SK-N-MC (cell line): ENCODE results near the gene ABCD1.

ENCODE experiments used
- DNase-seq: peaks from one replicate; pipeline ENCODE4 v3.0.0-alpha.2; 2011; ENCODE audit warnings: low read depth, low spot score
- H3K27ac ChIP-seq: fragments of 200-600 bp; sonication (generic); 2 replicates; pipeline ENCODE4 v1.5.1; 2016; ENCODE audit warnings: mixed run types
- H3K36me3 ChIP-seq: fragments of 200-600 bp; sonication (generic); 2 replicates; pipeline ENCODE4 v1.6.1; 2017; ENCODE audit warnings: antibody characterized with exemption, low read length, mixed read lengths; ENCODE audit not compliant: insufficient read depth
- H3K4me3 ChIP-seq: fragments of 200-600 bp; sonication (generic); 2 replicates; pipeline ENCODE4 v1.5.1; 2016
- H3K9ac ChIP-seq: fragments of 200-600 bp; sonication (generic); 2 replicates; pipeline ENCODE4 v1.8.0; 2017; ENCODE audit warnings: mixed run types, mixed read lengths; ENCODE audit not compliant: insufficient read length
- H3K9me3 ChIP-seq: fragments of 200-600 bp; sonication (generic); 2 replicates; pipeline ENCODE4 v1.6.1; 2017; ENCODE audit warnings: low read depth, mild to moderate bottlenecking, antibody characterized with exemption, low read length, moderate library complexity, mixed read lengths
- EZH2 ChIP-seq: fragments of 200-600 bp; sonication (generic); IDR thresholded peaks from one replicate; pipeline ENCODE4 v1.6.1; 2017; ENCODE audit warnings: antibody characterized with exemption
- FOXP2 ChIP-seq: optimal IDR thresholded peaks from 2 replicates; pipeline ENCODE3; 2011; ENCODE audit warnings: mild to moderate bottlenecking, moderate library complexity; ENCODE audit not compliant: insufficient read depth; ENCODE audit errors: extremely low read length, control extremely low read depth
- POLR2AphosphoS5 ChIP-seq: IDR thresholded peaks from 2 replicates; pipeline ENCODE4 v1.6.1; 2012; ENCODE audit warnings: mild to moderate bottlenecking, low read depth, low read length, borderline replicate concordance

ABCD1 gene

GRCh38 chrX:153778684-153779101 is 54.0 kb downstream of the ABCD1 start:
- H3K4me3 ChIP-seq, result no peak overlapping the region
- H3K9me3 ChIP-seq, result no peaks in the 10 kb centered on the region
- DNase-seq, result no peak
- H3K36me3 ChIP-seq, result no peaks in the 10 kb centered on the region
- H3K27ac ChIP-seq, result no peak overlapping the region
- TF ChIP-seq FOXP2, result no peak
- no peak for TF ChIP-seq EZH2
- no peak for TF ChIP-seq POLR2AphosphoS5
- no peak overlapping the region for H3K9ac ChIP-seq

- no peak overlapping the region for H3K27ac ChIP-seq
- no peak for DNase-seq
- H3K9me3 ChIP-seq, result no peaks in the 10 kb centered on the region
- TF ChIP-seq EZH2 (no peak), POLR2AphosphoS5 (no peak), FOXP2 (no peak)
- no peaks in the 10 kb centered on the region for H3K36me3 ChIP-seq
- H3K9ac ChIP-seq, result no peak overlapping the region
- no peak overlapping the region for H3K4me3 ChIP-seq
These were observed 55.4 kb downstream of the ABCD1 start for GRCh38 chrX:153779891-153780677.

GRCh38 chrX:153780678-153781427 is 56.2 kb downstream of the ABCD1 start, which contains the start of gene SRPK3:
SRPK3 (plus strand) TSS chrX:153781041; CDS start chrX:153781087, 46 bp downstream.
- Histone ChIP-seq H3K27ac (no peak within 1 kb of the TSS; the same call in 1 of the 2 replicates), H3K9ac (no peak within 1 kb of the TSS)

GRCh38 chrX:153781428-153782047 is 56.9 kb downstream of the ABCD1 start:
- DNase-seq, result no peak
- H3K4me3 ChIP-seq, result no peak overlapping the region
- H3K9me3 ChIP-seq, result no peaks in the 10 kb centered on the region
- H3K9ac ChIP-seq, result no peak overlapping the region
- TF ChIP-seq EZH2 (no peak), POLR2AphosphoS5 (no peak), FOXP2 (no peak)
- H3K27ac ChIP-seq, result no peak overlapping the region; the same call in 1 of the 2 replicates
- H3K36me3 ChIP-seq, result no peaks in the 10 kb centered on the region

More at GRCh38 chrX:153780678-153781427, 56.2 kb downstream of the ABCD1 start, which contains the start of gene SRPK3:
- TF ChIP-seq EZH2 (no peak), FOXP2 (no peak), POLR2AphosphoS5 (no peak)
- DNase-seq, result no peak
- no peak within 1 kb of the TSS for H3K4me3 ChIP-seq
- H3K9me3 ChIP-seq, result no peaks in the 10 kb centered on the region
- H3K36me3 ChIP-seq, result no peaks in the 10 kb centered on the region

GRCh38 chrX:153782313-153782712 is 57.7 kb downstream of the ABCD1 start:
- no peak overlapping the region for H3K9ac ChIP-seq
- TF ChIP-seq FOXP2, result no peak
- TF ChIP-seq EZH2, result no peak
- TF ChIP-seq POLR2AphosphoS5, result no peak
- H3K4me3 ChIP-seq, result no peak overlapping the region
- no peaks in the 10 kb centered on the region for H3K36me3 ChIP-seq
- no peaks in the 10 kb centered on the region for H3K9me3 ChIP-seq
- no peak overlapping the region for H3K27ac ChIP-seq
- no peak for DNase-seq

- no peak overlapping the region for H3K4me3 ChIP-seq
- no peaks in the 10 kb centered on the region for H3K36me3 ChIP-seq
- DNase-seq, result no peak
- TF ChIP-seq EZH2, result no peak
- TF ChIP-seq FOXP2, result no peak
- TF ChIP-seq POLR2AphosphoS5, result no peak
- H3K27ac ChIP-seq, result no peak overlapping the region
- H3K9me3 ChIP-seq, result no peaks in the 10 kb centered on the region
- H3K9ac ChIP-seq, result no peak overlapping the region
These were observed 58.2 kb downstream of the ABCD1 start for GRCh38 chrX:153782871-153783270.

- no peak overlapping the region for H3K9ac ChIP-seq
- H3K27ac ChIP-seq, result no peak overlapping the region
- TF ChIP-seq POLR2AphosphoS5 (no peak), FOXP2 (no peak), EZH2 (no peak)
- no peak overlapping the region for H3K4me3 ChIP-seq
- no peaks in the 10 kb centered on the region for H3K36me3 ChIP-seq
- DNase-seq, result no peak
- no peaks in the 10 kb centered on the region for H3K9me3 ChIP-seq
These were observed 58.8 kb downstream of the ABCD1 start for GRCh38 chrX:153783378-153784013.

- Histone ChIP-seq H3K27ac (no peak overlapping the region), H3K4me3 (no peak overlapping the region), H3K36me3 (no peaks in the 10 kb centered on the region), H3K9ac (no peak overlapping the region), H3K9me3 (no peaks in the 10 kb centered on the region)
- DNase-seq, result no peak
- TF ChIP-seq FOXP2, result no peak
- TF ChIP-seq EZH2, result no peak
- no peak for TF ChIP-seq POLR2AphosphoS5
These were observed 59.8 kb downstream of the ABCD1 start for GRCh38 chrX:153784325-153784967.
